ENCODE results near the gene BACE2. TPM values are rescaled to one million over a fixed set of nuclear protein-coding genes. Genes with fewer than 3 reads are reported as not detected.

Gene BACE2
- total RNA-seq, 2 experiments from 2014 or later: 0.77 to 1.1 TPM

DNA sequence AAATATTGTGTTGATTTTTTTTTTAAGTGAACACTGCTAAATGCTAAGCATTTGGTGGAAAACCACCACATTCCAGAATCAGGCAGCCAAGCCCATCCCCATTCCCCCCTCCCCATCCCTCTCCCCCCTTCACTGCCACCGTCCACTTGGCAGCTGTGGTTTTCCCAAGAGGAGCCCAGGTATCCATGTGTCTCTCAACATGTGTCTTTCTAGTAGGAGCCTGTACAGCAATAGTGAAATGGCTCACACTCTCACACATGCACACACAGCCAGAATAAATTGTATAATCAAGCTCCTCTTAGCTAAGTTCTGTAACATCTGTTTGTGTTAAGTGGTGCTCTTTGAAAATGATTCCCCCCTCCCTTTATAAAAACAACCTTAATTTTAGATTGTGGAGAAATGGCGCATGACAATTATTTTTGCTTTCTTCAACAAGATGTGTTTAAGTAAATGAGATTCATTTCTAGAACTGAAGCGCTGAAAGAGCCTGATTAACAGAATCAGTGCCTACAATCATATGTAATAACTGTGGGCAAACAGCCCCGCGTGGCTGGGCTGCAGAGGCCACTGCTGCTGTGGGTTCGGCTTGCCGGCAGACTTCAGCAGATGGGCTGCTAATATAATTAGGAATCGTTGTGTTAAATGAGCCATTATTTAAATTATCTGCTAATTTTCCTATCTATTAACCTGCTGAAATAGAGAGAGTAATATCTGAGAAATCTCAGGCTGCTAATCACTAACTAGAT is 43.3 kb downstream of the BACE2 start:
- no peak for DNase-seq
- H3K36me3 Mint-ChIP-seq: no peaks in the 10 kb centered on the region
- no peak overlapping the region for H3K4me3 Mint-ChIP-seq
- ChIA-PET CTCF (no interaction called here), POLR2A (no interaction called here)
- H3K9me3 Mint-ChIP-seq: no peaks in the 10 kb centered on the region
- peaks cover 21% of the 10 kb centered on the region for H3K27me3 Mint-ChIP-seq
- no peak overlapping the region for H3K27ac Mint-ChIP-seq
- no peaks in the 10 kb centered on the region for H3K4me1 Mint-ChIP-seq (ENCODE audit: low read depth)
- intact Hi-C loops (cut with micrococcal nuclease): no loop called here

DNA sequence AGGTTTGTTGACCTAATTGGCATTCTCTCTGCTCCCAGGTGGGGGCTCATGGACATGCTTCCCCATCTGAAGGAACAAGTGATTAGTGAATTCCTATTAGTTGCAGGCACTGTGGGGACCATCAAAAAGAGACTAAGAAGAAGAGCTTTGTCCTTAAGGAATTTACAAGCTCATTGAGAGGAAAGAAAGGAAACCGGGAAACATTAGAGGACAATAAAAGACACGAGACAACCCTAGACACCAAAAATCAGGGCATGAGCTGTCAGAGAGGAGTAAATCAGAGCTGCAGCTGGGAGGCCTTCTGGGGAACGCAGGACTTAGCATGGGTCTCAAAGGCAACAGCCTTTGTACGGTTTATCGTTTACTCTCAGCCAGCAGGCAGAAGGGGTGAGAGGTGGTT is 45.1 kb downstream of the BACE2 start:
- Mint-ChIP-seq H3K27me3 (peaks cover 23% of the 10 kb centered on the region), H3K9me3 (no peaks in the 10 kb centered on the region)

DNA sequence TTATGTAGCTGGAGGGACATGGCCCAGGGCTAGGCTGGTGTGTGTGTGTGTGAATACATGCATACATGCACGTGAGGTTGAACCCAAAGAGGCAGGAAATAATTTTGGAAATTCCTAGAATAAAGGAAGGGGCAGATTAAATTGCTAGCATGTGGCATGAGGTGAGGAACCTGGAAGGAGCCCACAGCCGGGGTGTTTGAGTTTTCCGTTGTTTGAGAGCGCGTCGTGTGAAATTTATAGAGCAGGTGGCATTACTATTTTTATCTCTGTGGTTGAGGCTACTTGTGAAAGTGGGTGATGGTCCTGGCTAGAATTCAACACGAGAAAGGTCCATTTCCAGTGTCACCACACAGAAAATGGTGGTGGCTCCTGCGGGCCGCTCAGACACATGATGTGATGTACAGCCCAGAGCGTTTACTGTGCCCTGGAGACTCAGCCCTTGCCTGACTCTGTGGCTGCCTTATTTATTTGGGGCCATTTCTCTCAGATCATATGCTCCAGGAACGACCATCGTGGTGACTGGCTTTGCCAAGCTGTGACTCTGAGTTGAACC is 48.0 kb downstream of the BACE2 start:
- H3K27ac Mint-ChIP-seq: no peak overlapping the region
- intact Hi-C loops (cut with micrococcal nuclease): no loop called here
- H3K4me1 Mint-ChIP-seq (ENCODE audit: low read depth): no peaks in the 10 kb centered on the region
- DNase-seq: no peak
- H3K4me3 Mint-ChIP-seq: no peak overlapping the region
- H3K36me3 Mint-ChIP-seq: no peaks in the 10 kb centered on the region
- peaks cover 24% of the 10 kb centered on the region for H3K27me3 Mint-ChIP-seq
- ChIA-PET CTCF (no interaction called here), POLR2A (no interaction called here)
- no peaks in the 10 kb centered on the region for H3K9me3 Mint-ChIP-seq

More for the DNA sequence above, 45.1 kb downstream of the BACE2 start:
- Mint-ChIP-seq H3K27ac (no peak overlapping the region), H3K4me1 (ENCODE audit: low read depth) (no peaks in the 10 kb centered on the region), H3K4me3 (no peak overlapping the region), H3K36me3 (no peaks in the 10 kb centered on the region)
- POLR2A ChIA-PET: no interaction called here
- no peak for DNase-seq
- CTCF ChIA-PET: no interaction called here
- intact Hi-C loops (cut with micrococcal nuclease): no loop called here

DNA sequence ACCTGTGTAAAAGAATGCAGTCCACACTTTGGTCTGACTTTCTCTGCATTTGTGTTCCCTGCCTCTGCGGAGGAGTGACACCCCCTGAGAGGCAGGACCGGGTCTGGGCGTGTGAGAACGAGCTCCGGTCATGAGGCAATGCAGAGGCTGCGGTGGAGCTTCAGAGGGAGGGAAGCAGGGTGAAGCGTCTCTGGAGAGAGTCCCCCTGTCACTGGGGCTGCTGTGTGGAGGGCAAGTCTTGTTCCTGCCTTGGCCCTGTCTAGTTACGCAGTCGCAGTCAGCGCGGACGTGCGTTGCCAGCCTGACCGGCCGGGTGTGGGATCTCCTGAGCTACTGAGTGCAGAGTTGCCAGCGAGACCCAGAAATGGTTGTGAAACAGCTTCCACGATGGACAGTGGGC is 48.5 kb downstream of the BACE2 start:
- Mint-ChIP-seq H3K9me3 (no peaks in the 10 kb centered on the region), H3K27me3 (peaks cover 24% of the 10 kb centered on the region), H3K4me3 (no peak overlapping the region), H3K27ac (no peak overlapping the region), H3K36me3 (no peaks in the 10 kb centered on the region), H3K4me1 (ENCODE audit: low read depth) (no peaks in the 10 kb centered on the region)
- ChIA-PET CTCF (no interaction called here), POLR2A (no interaction called here)
- intact Hi-C loops (cut with micrococcal nuclease): no loop called here
- DNase-seq: no peak

DNA sequence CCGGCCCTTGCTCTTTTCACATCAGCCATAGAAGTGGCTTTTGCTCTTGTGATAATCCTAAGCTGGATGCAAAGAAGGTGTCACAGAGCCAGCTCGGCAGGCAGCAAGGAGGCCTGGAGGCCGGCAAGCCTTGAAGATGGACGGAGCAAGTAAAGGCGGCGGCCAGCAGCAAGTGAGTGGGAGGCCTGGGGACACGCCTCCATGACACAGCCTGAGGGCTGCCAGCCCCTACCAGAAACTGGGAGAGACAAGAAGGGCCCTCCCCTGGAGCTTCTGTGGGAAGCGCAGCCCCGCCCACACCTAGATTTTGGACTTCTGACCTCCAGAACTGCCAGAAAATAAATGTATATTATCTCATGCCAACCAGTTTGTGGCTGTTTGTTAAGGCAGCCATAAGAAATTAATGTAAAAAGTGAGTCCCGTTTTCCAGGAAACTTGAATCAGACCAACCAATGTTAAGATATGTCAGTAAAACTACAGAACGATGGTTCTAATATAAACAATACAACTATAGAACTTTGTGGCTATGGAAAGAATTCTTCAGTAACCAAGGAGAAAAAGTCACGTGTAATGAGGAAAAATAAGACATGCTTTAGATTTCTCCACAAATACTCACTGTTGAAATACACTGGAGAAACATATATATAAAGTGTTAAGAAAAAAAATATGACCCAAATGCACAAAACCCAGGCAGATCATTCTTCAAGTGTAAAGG is 49.9 kb downstream of the BACE2 start:
- H3K9me3 Mint-ChIP-seq: no peaks in the 10 kb centered on the region
- intact Hi-C loops (cut with micrococcal nuclease): no loop called here
- H3K36me3 Mint-ChIP-seq: no peaks in the 10 kb centered on the region
- no peaks in the 10 kb centered on the region for H3K4me1 Mint-ChIP-seq (ENCODE audit: low read depth)
- POLR2A ChIA-PET: no interaction called here
- H3K27me3 Mint-ChIP-seq: peaks cover 21% of the 10 kb centered on the region
- CTCF ChIA-PET: no interaction called here
- H3K4me3 Mint-ChIP-seq: no peak overlapping the region
- no peak for DNase-seq
- H3K27ac Mint-ChIP-seq: no peak overlapping the region

DNA sequence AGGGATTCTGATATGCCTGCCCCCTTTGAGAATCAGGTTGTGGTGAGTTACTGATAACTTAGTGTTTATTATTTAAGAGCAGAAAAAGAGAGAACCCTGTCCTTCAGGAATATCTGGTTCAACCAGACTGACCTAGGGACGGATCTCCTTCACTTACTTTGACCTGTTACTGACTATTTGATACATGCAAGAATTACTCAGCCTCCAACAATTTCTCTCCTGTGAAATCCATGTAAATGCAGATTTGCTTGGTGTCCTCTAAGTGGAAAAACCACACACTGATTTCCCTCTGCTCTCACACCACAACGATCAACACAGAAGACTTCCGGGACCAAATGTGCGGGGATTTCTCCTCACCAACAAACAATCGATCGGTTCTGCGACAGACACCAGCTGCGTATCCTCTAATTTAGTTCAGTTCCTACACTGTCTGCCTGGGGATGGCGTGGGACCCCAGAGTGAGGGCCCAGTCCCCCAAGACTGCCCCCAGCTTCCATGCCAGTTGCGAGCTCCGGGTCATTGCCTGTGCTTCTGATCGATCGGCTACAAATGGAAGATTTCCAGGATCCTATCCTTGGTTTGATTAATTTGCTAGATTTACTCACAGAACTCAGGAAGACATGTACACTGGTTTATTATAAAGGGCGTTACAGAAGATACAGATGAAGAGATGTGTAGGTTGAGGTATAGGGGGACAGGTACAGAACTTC is 51.7 kb downstream of the BACE2 start:
- CTCF ChIA-PET: no interaction called here
- H3K36me3 Mint-ChIP-seq: no peaks in the 10 kb centered on the region
- H3K9me3 Mint-ChIP-seq: no peaks in the 10 kb centered on the region
- POLR2A ChIA-PET: no interaction called here
- H3K4me1 Mint-ChIP-seq (ENCODE audit: low read depth): no peaks in the 10 kb centered on the region
- no peak overlapping the region for H3K4me3 Mint-ChIP-seq
- H3K27me3 Mint-ChIP-seq: peaks cover 13% of the 10 kb centered on the region
- intact Hi-C loops (cut with micrococcal nuclease): no loop called here
- H3K27ac Mint-ChIP-seq: no peak overlapping the region
- DNase-seq: no peak

- CTCF ChIA-PET: no interaction called here
- H3K9me3 Mint-ChIP-seq: no peaks in the 10 kb centered on the region
These were observed 52.3 kb downstream of the BACE2 start for GRCh38 chr21:41220208-41220733.

DNA sequence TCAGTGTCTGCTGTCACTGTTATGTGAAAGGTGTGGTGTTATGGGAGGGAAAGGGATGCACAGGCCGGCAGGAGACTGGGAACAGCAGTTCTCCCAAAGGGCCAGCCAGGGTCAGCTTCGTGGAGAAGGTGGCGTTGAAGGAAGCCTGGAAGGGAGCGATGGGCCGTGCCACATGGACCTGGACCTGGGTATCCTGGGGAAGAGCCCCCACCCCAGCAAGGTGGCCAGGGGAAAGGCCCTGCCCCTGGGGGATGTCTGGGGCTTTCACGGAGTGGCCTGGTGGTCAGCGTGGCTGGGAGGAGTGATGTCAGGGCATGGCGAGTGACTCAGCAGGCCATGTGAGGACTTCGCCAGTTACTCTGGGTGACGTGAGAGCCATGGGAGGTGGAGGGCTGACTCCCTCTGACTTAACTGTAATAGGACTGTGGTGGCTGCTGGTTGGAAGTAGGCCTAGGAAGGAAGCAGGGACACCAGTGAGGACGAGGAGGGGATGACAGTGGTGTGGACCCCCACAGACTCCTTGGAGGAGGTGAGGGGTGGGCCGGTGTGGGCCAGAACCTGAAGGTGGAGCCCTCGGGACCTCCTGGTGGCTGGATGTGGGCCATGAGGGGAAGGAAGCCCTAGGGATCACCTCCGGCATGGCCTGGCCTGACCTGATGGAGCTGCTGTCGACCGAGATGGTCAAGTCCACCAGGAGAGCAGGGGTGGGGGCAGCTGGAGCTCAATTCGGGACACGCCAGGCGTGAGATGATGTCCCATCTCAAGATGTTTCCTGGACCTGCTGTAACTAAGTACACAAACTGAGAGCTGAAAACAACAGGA is 54.5 kb downstream of the BACE2 start:
- intact Hi-C loops (cut with micrococcal nuclease): no loop called here

More at GRCh38 chr21:41220208-41220733, 52.3 kb downstream of the BACE2 start:
- H3K4me1 Mint-ChIP-seq (ENCODE audit: low read depth): no peaks in the 10 kb centered on the region
- POLR2A ChIA-PET: no interaction called here
- intact Hi-C loops (cut with micrococcal nuclease): no loop called here
- H3K27ac Mint-ChIP-seq: no peak overlapping the region
- H3K27me3 Mint-ChIP-seq: peaks cover 9% of the 10 kb centered on the region
- no peak overlapping the region for H3K4me3 Mint-ChIP-seq
- H3K36me3 Mint-ChIP-seq: no peaks in the 10 kb centered on the region
- no peak for DNase-seq

GRCh38 chr21:41226853-41227252 is 58.9 kb downstream of the BACE2 start:
- no peaks in the 10 kb centered on the region for H3K36me3 Mint-ChIP-seq
- CTCF ChIA-PET: no interaction called here
- POLR2A ChIA-PET: no interaction called here
- no peak for DNase-seq
- no peaks in the 10 kb centered on the region for H3K9me3 Mint-ChIP-seq
- intact Hi-C loops (cut with micrococcal nuclease): no loop called here
- H3K27me3 Mint-ChIP-seq: peaks cover 5% of the 10 kb centered on the region
- H3K4me1 Mint-ChIP-seq (ENCODE audit: low read depth): no peaks in the 10 kb centered on the region
- no peak overlapping the region for H3K4me3 Mint-ChIP-seq
- no peak overlapping the region for H3K27ac Mint-ChIP-seq

More for the DNA sequence above, 54.5 kb downstream of the BACE2 start:
- CTCF ChIA-PET: no interaction called here
- no peaks in the 10 kb centered on the region for H3K9me3 Mint-ChIP-seq
- POLR2A ChIA-PET: no interaction called here
- H3K4me1 Mint-ChIP-seq (ENCODE audit: low read depth): no peaks in the 10 kb centered on the region
- H3K27me3 Mint-ChIP-seq: peaks cover 2% of the 10 kb centered on the region
- DNase-seq: no peak
- H3K36me3 Mint-ChIP-seq: no peaks in the 10 kb centered on the region
- no peak overlapping the region for H3K27ac Mint-ChIP-seq
- no peak overlapping the region for H3K4me3 Mint-ChIP-seq

- Mint-ChIP-seq H3K27me3 (peaks cover 9% of the 10 kb centered on the region), H3K9me3 (no peaks in the 10 kb centered on the region), H3K27ac (no peak overlapping the region), H3K4me3 (no peak overlapping the region), H3K4me1 (ENCODE audit: low read depth) (no peaks in the 10 kb centered on the region), H3K36me3 (no peaks in the 10 kb centered on the region)
- intact Hi-C loops (cut with micrococcal nuclease): no loop called here
- ChIA-PET POLR2A (no interaction called here), CTCF (interaction anchor here (0.9 kb wide), 1 partner anchor 56 kb away, joined by 4 read pairs; no protein-coding TSS in a partner anchor)
- DNase-seq: no peak
These were observed 59.5 kb downstream of the BACE2 start for GRCh38 chr21:41227357-41228005.

DNA sequence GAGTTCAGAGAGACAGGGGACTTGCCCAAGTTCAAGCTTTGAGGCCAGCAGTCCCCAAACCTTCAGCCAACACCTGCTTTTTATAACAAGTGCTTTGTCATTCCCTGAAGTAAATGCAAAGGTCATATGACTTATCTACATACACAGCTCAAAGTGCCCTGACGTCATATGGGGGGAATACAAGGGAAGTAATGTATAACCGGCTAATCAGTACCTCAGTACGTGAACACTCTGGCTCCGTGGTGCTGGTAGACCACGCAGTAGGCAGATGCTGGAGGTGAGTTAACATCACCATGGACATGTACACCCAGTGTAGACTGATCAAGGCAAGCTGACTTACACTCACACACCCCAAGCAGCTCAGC is 60.0 kb downstream of the BACE2 start:
- no peaks in the 10 kb centered on the region for H3K36me3 Mint-ChIP-seq
- intact Hi-C loops (cut with micrococcal nuclease): no loop called here
- no peak overlapping the region for H3K27ac Mint-ChIP-seq
- CTCF ChIA-PET: interaction anchor here (0.9 kb wide), 1 partner anchor 55 kb away, joined by 4 read pairs; no protein-coding TSS in a partner anchor
- H3K27me3 Mint-ChIP-seq: peaks cover 11% of the 10 kb centered on the region
- POLR2A ChIA-PET: no interaction called here
- no peak for DNase-seq
- H3K4me1 Mint-ChIP-seq (ENCODE audit: low read depth): no peaks in the 10 kb centered on the region
- H3K4me3 Mint-ChIP-seq: no peak overlapping the region
- no peaks in the 10 kb centered on the region for H3K9me3 Mint-ChIP-seq

All from activated CD4-positive, alpha-beta memory T cell treated with anti-CD3 and anti-CD28 coated beads for 36 hours (primary cell).